Stimulated activated CD8-positive, alpha-beta memory T cell treated with anti-CD3 and anti-CD28 coated beads, Interleukin-7, amount 100 ng/mL, for 1 hour (primary cell): ENCODE data around the gene PRKCH.
A peak's percentile ranks its signal among the peaks of the same experiment; 100 is the strongest.

ENCODE experiments used
- DNase-seq, 2 donors: peaks; one replicate each; pipeline ENCODE4 v3.0.0-alpha.2; 2020; ENCODE audit warnings: low read depth in 2 of 2

The PRKCH gene

GRCh38 chr14:61335671-61336275 lies 14.4 kb downstream of the PRKCH start:
- no peak for DNase-seq

GRCh38 chr14:61337893-61338292 lies 16.5 kb downstream of the PRKCH start:
- no peak for DNase-seq

DNA sequence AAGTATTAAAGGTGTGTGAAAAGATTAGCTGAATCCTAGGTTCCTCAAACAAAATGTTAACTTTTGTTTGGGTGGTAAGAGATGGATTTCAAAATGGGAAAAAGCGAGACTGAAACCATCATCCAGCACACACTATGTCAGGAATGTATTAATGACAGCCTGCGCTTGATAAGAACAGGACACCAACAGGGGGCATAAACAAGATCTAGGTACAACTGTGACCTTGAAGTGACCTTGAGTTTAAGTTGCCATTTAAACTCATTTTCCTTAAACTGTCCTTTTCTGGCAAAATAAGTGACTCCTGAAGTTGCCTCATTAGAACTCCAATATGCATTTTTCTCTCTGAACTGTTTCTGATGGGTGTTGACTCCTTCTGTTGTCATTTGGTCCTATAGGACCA lies 17.1 kb downstream of the PRKCH start:
- DNase-seq, result no peak

- DNase-seq, result no peak
Observed at GRCh38 chr14:61341275-61342206, 20.2 kb downstream of the PRKCH start.

DNA sequence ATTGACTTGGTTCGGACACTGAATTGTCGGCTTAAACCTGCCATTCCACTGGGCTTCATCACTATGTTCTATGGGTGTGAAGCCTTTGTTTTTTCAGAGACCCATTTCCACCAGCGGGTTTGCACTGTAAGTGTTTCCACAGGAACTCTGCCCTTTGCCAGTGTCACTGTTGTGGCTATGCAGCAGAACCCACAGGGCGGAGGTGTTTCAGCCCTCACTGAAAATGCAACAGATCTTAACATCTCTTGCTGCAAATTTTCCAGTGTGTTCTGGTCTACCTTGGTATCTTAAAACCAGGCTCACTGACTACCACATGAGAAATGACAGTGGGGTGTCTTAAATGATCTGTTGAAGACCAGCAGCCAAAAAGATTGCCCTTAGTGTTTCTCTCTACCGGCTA lies 21.1 kb downstream of the PRKCH start:
- peak; percentile 72 for DNase-seq

- DNase-seq, result no peak
Observed at GRCh38 chr14:61342932-61343331, 21.6 kb downstream of the PRKCH start.

- DNase-seq, result no peak
Observed at GRCh38 chr14:61343471-61343870, 22.1 kb downstream of the PRKCH start.

- no peak for DNase-seq
Observed at GRCh38 chr14:61343991-61344405, 22.6 kb downstream of the PRKCH start.

DNA sequence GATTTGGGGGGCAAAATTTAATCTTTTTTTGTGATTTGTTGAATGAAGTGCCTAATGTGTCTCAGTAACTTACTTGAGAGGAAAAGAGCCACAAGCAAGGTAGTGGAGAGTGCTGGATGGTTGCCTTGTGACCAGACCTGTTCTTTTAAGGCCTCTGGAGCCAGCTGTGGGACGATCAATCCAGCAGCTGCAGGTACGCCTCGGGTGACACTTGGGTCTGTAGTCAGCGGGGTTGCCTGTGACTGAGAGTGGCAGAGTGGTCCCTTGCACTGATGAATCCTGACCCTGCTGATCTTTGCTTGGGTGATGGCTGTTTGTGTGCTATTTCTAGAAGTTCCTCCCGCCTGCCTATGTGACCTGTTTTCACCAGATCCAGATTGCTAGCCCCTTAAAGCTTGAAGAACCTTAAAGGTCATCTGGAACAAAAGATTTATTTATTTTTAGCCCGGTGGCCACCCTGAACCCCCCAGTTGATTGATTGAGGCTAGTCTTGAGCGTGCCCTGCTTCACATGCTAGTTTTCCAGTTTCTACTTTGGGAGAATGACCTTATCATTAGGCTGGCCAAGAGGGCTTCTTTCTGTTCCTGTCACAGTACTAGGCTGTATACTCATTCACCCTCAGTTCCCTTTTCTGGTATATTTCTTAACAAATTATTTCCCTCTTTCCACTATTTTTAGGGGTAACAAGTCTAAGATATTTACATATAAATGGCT lies 23.2 kb downstream of the PRKCH start:
- DNase-seq, result no peak

- no peak for DNase-seq
Observed at GRCh38 chr14:61345151-61345482, 23.7 kb downstream of the PRKCH start.

GRCh38 chr14:61346221-61346620 lies 24.8 kb downstream of the PRKCH start:
- no peak for DNase-seq

DNA sequence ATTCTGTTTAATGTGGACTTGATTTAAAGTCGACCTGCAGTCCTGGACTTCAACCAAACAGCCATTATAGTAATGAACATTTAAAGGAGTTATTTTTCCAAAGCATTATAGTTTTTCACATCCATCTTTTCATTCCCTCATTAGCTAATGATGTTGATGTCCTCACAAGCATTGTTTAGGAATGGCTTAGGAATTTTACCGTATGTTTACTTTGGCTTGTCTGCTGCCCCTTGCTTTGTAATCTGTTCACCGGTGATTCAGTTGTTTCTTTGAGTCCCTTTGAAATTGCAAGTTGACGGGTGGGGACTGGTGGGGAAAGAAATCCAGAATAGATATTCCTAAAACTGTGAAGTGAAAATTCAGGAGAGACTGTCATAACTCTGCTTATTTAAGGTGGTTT lies 25.4 kb downstream of the PRKCH start:
- DNase-seq, result no peak

- no peak for DNase-seq
Observed at GRCh38 chr14:61347826-61348443, 26.6 kb downstream of the PRKCH start.

- DNase-seq, result no peak
Observed at GRCh38 chr14:61350427-61351270, 29.3 kb downstream of the PRKCH start.

DNA sequence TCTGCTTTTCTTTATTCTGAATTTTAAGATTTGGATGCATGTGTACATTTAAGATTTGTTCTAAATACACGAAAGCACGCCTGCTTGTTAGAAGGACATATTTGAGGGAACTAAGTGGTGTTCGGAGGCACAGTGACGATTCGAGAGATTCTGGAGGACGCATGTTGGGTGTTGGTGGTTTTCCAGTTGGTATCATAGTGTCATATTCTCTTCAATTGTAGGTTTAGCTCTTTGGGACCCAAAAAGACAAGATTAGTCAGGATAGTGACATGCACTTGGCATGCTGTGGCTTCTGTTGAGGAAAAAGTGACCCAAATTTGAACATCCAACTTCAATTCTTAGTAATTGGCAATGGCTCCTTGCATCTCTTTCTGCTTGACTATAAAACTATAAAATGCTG lies 30.1 kb downstream of the PRKCH start:
- no peak for DNase-seq

GRCh38 chr14:61355892-61356325 lies 34.5 kb downstream of the PRKCH start:
- DNase-seq, result no peak

GRCh38 chr14:61357123-61357522 lies 35.7 kb downstream of the PRKCH start:
- DNase-seq, result no peak

DNA sequence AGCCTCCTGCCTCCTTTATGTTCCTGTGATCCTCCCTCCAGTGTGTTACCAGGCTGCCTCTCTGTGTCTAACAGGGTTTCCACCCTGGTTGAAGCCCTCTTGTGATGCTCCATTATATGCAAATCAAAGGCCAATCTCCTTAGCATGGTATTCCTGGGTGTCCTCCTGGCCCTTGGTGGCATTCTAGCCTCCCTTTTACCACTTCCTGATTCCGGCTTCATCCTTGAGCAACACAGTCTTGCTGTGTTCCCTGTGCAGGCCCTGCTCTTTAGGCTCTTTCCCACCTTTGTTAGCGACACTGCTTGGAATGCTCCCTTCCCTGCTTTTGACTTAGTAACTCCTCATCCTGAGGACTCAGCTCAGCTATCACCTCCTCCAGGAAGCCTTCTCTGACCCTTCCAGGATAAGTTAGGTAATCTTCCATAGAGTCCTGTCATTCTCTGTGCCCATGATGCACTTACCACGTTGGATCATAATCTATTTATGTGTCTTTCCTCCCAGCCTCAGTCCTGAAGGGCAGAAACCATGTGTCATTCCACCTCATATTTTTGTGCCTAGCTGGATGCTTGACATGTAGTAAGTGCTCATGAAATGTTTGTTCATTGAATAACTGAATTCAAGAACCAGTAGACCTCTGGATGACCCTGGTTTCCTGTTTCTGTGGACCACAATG lies 37.3 kb downstream of the PRKCH start:
- DNase-seq, result no peak

DNA sequence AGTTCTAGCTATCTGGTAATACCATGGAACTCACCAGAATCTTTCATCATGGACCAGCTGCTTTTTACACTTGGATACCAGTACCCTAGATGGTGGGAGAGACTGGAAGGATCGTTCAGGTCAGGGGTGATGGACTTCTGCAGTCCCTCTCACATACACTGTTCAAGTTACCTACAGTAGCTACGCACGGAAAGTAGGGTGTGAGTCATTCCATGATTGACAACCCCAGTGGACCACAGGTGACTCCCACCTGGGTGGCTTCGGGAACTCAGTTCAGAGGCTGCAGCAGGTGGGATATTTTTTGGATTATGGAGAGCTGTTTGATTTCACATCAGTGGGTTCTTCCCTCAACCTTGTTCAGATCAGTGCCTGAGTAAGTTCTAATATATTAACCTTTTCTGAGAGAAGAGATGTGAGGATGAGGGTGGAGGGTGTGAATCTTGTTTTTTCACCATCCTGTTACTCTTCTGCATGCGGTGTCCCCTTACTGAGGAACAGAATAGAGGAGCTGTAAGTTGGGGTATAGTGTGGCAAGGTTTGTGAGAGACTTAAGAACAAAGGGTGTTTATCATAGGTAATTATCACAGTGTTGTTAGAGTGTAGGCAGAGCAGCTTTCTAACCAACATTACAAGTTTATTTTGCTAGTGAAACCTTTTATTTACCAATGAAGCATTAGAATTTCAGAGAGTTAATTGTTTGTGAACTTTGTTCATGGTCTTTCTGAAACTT lies 39.6 kb downstream of the PRKCH start:
- no peak for DNase-seq
